Measurements from ENCODE around the gene MSLN.

DNA sequence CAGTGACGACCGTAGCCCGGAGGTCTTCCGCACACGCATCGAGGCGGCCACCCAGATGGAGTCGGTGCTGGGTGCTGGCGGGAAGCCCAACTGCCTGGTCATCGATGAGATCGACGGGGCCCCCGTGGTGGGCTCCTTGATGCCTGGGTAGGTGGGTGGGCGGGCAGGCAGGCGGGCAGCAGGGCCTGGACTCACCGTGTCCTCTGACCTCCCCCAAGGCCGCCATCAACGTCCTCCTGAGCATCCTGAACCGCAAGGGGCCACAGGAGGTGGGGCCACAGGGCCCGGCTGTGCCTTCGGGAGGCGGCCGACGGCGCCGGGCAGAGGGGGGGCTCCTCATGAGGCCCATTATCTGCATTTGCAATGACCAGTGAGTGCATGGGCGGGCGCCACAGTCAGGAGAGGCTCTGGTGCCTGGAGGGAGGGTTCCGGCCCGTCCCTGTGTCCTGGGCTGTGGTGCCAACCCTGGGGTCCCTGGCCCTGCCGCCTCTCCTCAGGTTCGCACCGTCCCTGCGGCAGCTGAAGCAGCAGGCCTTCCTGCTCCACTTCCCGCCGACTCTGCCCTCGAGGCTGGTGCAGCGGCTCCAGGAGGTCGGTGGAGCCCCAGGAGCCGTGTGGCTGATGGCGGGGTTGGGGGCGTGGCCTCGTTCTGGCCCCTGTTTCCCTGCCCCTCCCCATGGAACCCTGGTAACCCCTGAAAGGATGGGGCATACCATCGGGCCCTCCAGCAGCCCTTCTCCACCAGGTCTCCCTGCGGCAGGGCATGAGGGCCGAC is 31.9 kb downstream of the MSLN start:
- TF ChIP-seq, protein P1, sequence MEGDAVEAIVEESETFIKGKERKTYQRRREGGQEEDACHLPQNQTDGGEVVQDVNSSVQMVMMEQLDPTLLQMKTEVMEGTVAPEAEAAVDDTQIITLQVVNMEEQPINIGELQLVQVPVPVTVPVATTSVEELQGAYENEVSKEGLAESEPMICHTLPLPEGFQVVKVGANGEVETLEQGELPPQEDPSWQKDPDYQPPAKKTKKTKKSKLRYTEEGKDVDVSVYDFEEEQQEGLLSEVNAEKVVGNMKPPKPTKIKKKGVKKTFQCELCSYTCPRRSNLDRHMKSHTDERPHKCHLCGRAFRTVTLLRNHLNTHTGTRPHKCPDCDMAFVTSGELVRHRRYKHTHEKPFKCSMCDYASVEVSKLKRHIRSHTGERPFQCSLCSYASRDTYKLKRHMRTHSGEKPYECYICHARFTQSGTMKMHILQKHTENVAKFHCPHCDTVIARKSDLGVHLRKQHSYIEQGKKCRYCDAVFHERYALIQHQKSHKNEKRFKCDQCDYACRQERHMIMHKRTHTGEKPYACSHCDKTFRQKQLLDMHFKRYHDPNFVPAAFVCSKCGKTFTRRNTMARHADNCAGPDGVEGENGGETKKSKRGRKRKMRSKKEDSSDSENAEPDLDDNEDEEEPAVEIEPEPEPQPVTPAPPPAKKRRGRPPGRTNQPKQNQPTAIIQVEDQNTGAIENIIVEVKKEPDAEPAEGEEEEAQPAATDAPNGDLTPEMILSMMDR (conservative IDR thresholded peaks at IDR 0.05) = no peak
- TF ChIP-seq ZFX (IDR thresholded peaks at IDR 0.05) = no peak
